ENCODE data around the gene LACC1. TPM values are rescaled to one million over a fixed set of nuclear protein-coding genes. Genes with fewer than 3 reads are reported as not detected.

Gene LACC1
- total RNA-seq, 2 donors from 2014 or later, result 6.7 to 10.9 TPM

- H3K27ac ChIP-seq, result no peak overlapping the region
These were observed 1.9 kb downstream of the LACC1 start for GRCh38 chr13:43881580-43881979.

GRCh38 chr13:43883631-43884030, 3.9 kb downstream of the LACC1 start:
- Histone ChIP-seq H3K36me3 (no peaks in the 10 kb centered on the region), H3K4me1 (no peaks in the 10 kb centered on the region)

More at GRCh38 chr13:43881580-43881979, 1.9 kb downstream of the LACC1 start:
- H3K9me3 ChIP-seq, result no peaks in the 10 kb centered on the region
- DNase-seq, result no peak
- H3K36me3 ChIP-seq, result no peaks in the 10 kb centered on the region
- H3K9ac ChIP-seq (ENCODE audit: low read depth in 2 of 2, low read length in 2 of 2), result no peak overlapping the region
- H3K4me3 ChIP-seq, result no peak overlapping the region
- TF ChIP-seq, protein P1, sequence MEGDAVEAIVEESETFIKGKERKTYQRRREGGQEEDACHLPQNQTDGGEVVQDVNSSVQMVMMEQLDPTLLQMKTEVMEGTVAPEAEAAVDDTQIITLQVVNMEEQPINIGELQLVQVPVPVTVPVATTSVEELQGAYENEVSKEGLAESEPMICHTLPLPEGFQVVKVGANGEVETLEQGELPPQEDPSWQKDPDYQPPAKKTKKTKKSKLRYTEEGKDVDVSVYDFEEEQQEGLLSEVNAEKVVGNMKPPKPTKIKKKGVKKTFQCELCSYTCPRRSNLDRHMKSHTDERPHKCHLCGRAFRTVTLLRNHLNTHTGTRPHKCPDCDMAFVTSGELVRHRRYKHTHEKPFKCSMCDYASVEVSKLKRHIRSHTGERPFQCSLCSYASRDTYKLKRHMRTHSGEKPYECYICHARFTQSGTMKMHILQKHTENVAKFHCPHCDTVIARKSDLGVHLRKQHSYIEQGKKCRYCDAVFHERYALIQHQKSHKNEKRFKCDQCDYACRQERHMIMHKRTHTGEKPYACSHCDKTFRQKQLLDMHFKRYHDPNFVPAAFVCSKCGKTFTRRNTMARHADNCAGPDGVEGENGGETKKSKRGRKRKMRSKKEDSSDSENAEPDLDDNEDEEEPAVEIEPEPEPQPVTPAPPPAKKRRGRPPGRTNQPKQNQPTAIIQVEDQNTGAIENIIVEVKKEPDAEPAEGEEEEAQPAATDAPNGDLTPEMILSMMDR (IDR thresholded peaks at IDR 0.05), result no peak
- intact Hi-C loops (cut with DNase I), result no loop called here
- H3K4me1 ChIP-seq, result no peaks in the 10 kb centered on the region
- H3K27me3 ChIP-seq, result no peaks in the 10 kb centered on the region

GRCh38 chr13:43884222-43884621, 4.5 kb downstream of the LACC1 start:
- intact Hi-C loops (cut with DNase I), result no loop called here
- Histone ChIP-seq H3K4me1 (no peaks in the 10 kb centered on the region), H3K27ac (no peak overlapping the region), H3K9me3 (no peaks in the 10 kb centered on the region), H3K27me3 (no peaks in the 10 kb centered on the region), H3K9ac (ENCODE audit: low read depth in 2 of 2, low read length in 2 of 2) (no peak overlapping the region), H3K36me3 (no peaks in the 10 kb centered on the region), H3K4me3 (no peak overlapping the region)
- TF ChIP-seq, protein P1 (IDR thresholded peaks at IDR 0.05), result no peak
- no peak for DNase-seq

More at GRCh38 chr13:43883631-43884030, 3.9 kb downstream of the LACC1 start:
- Histone ChIP-seq H3K9ac (ENCODE audit: low read depth in 2 of 2, low read length in 2 of 2) (no peak overlapping the region), H3K27ac (no peak overlapping the region), H3K4me3 (no peak overlapping the region), H3K27me3 (no peaks in the 10 kb centered on the region), H3K9me3 (no peaks in the 10 kb centered on the region)
- intact Hi-C loops (cut with DNase I), result no loop called here
- DNase-seq, result no peak
- TF ChIP-seq, protein P1 (IDR thresholded peaks at IDR 0.05), result no peak

GRCh38 chr13:43894438-43894837, 14.7 kb downstream of the LACC1 start:
- H3K27me3 ChIP-seq, result no peaks in the 10 kb centered on the region
- DNase-seq, result no peak
- no peak overlapping the region for H3K9ac ChIP-seq (ENCODE audit: low read depth in 2 of 2, low read length in 2 of 2)
- intact Hi-C loops (cut with DNase I), result no loop called here
- TF ChIP-seq, protein P1 (IDR thresholded peaks at IDR 0.05), result no peak
- H3K36me3 ChIP-seq, result no peaks in the 10 kb centered on the region
- H3K4me1 ChIP-seq, result no peaks in the 10 kb centered on the region
- H3K4me3 ChIP-seq, result no peak overlapping the region
- H3K27ac ChIP-seq, result no peak overlapping the region
- H3K9me3 ChIP-seq, result no peaks in the 10 kb centered on the region

- Histone ChIP-seq H3K4me1 (no peaks in the 10 kb centered on the region), H3K9ac (ENCODE audit: low read depth in 2 of 2, low read length in 2 of 2) (no peak overlapping the region), H3K36me3 (no peaks in the 10 kb centered on the region), H3K4me3 (no peak overlapping the region), H3K9me3 (no peaks in the 10 kb centered on the region), H3K27me3 (no peaks in the 10 kb centered on the region), H3K27ac (no peak overlapping the region)
- intact Hi-C loops (cut with DNase I), result no loop called here
- DNase-seq, result no peak
- TF ChIP-seq, protein P1 (IDR thresholded peaks at IDR 0.05), result no peak
These were observed 16.2 kb downstream of the LACC1 start for GRCh38 chr13:43895940-43896339.
